ENCODE data around the gene PLXNB3. TPM values are rescaled to one million over a fixed set of nuclear protein-coding genes. Genes with fewer than 3 reads are reported as not detected.
"Not testable (repeated sequence)": the region's sequence is repeated elsewhere in the genome, so short reads cannot be mapped to it uniquely, and the experiment has no call there.

Gene PLXNB3
- total RNA-seq, 3 donors from 2014 or later, result 12.3 to 17.9 (median 13.4) TPM

DNA sequence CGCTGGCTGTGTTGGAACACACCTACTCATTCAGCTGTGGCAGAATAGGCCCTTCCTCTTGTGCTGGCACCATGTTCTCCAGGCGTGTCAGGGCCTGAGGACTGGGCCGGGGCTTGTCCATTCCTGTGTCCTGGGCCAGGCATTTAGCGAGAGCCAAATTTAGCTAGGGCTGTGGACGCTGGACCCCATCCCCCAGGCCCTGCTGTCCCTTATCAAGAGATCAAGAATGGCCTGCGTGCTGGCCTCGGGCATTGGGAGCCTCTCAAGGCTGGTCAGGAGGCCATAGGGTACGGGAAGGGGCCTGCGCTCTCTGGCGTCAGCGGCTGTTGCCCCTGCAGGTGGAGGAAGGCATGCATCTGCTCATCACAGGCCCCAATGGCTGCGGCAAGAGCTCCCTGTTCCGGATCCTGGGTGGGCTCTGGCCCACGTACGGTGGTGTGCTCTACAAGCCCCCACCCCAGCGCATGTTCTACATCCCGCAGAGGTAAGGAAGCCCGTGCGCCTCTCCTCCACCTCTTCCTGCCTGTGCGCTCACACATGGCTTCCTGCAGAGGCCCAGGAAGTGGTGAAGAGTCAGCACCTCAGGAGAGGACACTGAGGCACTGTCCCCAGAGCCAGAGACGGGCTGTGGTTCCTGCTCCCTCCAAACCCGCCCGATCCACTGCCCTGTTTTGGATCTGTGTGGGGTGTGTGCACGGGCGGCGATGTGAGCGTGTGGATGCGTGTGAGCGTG lies 24.1 kb upstream of the PLXNB3 start:
- intact Hi-C loops (cut with DNase I; ENCODE audit: low total_unique reads), result no loop called here
- Histone ChIP-seq H3K9me3 (no peaks in the 10 kb centered on the region), H3K36me3 (no peaks in the 10 kb centered on the region), H3K4me1 (no peaks in the 10 kb centered on the region), H3K27me3 (peaks cover 0 to 27% of the 10 kb centered on the region in 2 donors), H3K4me3 (no peak overlapping the region), H3K27ac (no peak overlapping the region)
- TF ChIP-seq POLR2A (IDR thresholded peaks at IDR 0.05) (no peak), POLR2AphosphoS5 (IDR thresholded peaks at IDR 0.05) (no peak)
- TF ChIP-seq, protein P1, sequence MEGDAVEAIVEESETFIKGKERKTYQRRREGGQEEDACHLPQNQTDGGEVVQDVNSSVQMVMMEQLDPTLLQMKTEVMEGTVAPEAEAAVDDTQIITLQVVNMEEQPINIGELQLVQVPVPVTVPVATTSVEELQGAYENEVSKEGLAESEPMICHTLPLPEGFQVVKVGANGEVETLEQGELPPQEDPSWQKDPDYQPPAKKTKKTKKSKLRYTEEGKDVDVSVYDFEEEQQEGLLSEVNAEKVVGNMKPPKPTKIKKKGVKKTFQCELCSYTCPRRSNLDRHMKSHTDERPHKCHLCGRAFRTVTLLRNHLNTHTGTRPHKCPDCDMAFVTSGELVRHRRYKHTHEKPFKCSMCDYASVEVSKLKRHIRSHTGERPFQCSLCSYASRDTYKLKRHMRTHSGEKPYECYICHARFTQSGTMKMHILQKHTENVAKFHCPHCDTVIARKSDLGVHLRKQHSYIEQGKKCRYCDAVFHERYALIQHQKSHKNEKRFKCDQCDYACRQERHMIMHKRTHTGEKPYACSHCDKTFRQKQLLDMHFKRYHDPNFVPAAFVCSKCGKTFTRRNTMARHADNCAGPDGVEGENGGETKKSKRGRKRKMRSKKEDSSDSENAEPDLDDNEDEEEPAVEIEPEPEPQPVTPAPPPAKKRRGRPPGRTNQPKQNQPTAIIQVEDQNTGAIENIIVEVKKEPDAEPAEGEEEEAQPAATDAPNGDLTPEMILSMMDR (IDR thresholded peaks at IDR 0.05), result no peak
- DNase-seq (ENCODE audit: low spot score in 2 of 2), result no peak

GRCh38 chrX:153740631-153741222 lies 23.3 kb upstream of the PLXNB3 start:
- intact Hi-C loops (cut with DNase I; ENCODE audit: low total_unique reads), result no loop called here
- Histone ChIP-seq H3K4me3 (no peak overlapping the region), H3K9me3 (no peaks in the 10 kb centered on the region), H3K27me3 (peaks cover 0 to 27% of the 10 kb centered on the region in 2 donors), H3K36me3 (no peaks in the 10 kb centered on the region), H3K4me1 (no peaks in the 10 kb centered on the region), H3K27ac (no peak overlapping the region)
- DNase-seq (ENCODE audit: low spot score in 2 of 2), result no peak
- no peak for TF ChIP-seq POLR2AphosphoS5 (IDR thresholded peaks at IDR 0.05)
- TF ChIP-seq, protein P1 (IDR thresholded peaks at IDR 0.05), result no peak
- no peak for TF ChIP-seq POLR2A (IDR thresholded peaks at IDR 0.05)

- no peak for DNase-seq (ENCODE audit: low spot score in 2 of 2)
- TF ChIP-seq, protein P1 (IDR thresholded peaks at IDR 0.05), result no peak
- TF ChIP-seq POLR2A (IDR thresholded peaks at IDR 0.05), result no peak
- TF ChIP-seq POLR2AphosphoS5 (IDR thresholded peaks at IDR 0.05), result no peak
- Histone ChIP-seq H3K27me3 (peaks cover 0 to 26% of the 10 kb centered on the region in 2 donors), H3K4me3 (no peak overlapping the region), H3K36me3 (no peaks in the 10 kb centered on the region), H3K4me1 (no peaks in the 10 kb centered on the region), H3K9me3 (no peaks in the 10 kb centered on the region), H3K27ac (no peak overlapping the region)
- intact Hi-C loops (cut with DNase I; ENCODE audit: low total_unique reads), result no loop called here
Observed at GRCh38 chrX:153741446-153741845, 22.6 kb upstream of the PLXNB3 start.

DNA sequence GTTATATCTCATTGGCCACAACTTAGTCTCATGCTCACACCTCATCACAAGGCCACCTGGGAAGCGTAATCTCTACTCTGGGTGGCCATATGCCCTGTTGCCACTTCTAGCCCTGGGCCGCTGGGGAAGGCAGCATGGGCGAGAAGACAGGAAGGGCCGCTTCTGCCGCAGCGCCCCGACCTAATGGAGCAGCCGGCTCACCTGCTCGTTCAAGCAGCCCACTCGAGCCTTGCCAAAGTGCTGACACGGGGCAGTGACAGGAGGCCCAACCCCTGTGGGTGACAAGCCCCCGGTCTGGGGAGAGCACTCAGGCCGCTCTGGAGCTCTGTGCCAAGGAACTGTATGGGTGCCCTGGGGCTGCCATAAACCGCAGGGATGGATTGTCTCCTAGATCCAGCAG lies 21.9 kb upstream of the PLXNB3 start:
- H3K4me3 ChIP-seq; H3K27ac ChIP-seq; intact Hi-C loops (cut with DNase I; ENCODE audit: low total_unique reads): not testable (repeated sequence)

GRCh38 chrX:153742796-153743467 lies 21.1 kb upstream of the PLXNB3 start:
- H3K4me3 ChIP-seq; H3K4me1 ChIP-seq; H3K36me3 ChIP-seq; DNase-seq (ENCODE audit: low spot score in 2 of 2); H3K9me3 ChIP-seq; intact Hi-C loops (cut with DNase I; ENCODE audit: low total_unique reads): not testable (repeated sequence)
- H3K27ac ChIP-seq, result peak overlapping the region in 1 of 2 donors; percentile 19
- peaks cover 0 to 17% of the 10 kb centered on the region in 2 donors for H3K27me3 ChIP-seq

More for the DNA sequence above, 21.9 kb upstream of the PLXNB3 start:
- DNase-seq (ENCODE audit: low spot score in 2 of 2); H3K4me1 ChIP-seq; H3K36me3 ChIP-seq; H3K9me3 ChIP-seq: not testable (repeated sequence)
- peaks cover 0 to 25% of the 10 kb centered on the region in 2 donors for H3K27me3 ChIP-seq

- peaks cover 0 to 13% of the 10 kb centered on the region in 2 donors for H3K27me3 ChIP-seq
- H3K4me3 ChIP-seq, result peak overlapping the region in 2 of 3 donors; percentile 23 to 37
- intact Hi-C loops (cut with DNase I; ENCODE audit: low total_unique reads); H3K36me3 ChIP-seq; H3K9me3 ChIP-seq; H3K4me1 ChIP-seq: not testable (repeated sequence)
- DNase-seq (ENCODE audit: low spot score in 2 of 2), result peak; percentile 65 to 76
- peak overlapping the region; percentile 45 to 58 for H3K27ac ChIP-seq
Observed at GRCh38 chrX:153743468-153744209, 20.4 kb upstream of the PLXNB3 start.
